ENCODE data around the gene BARX2.

GRCh38 chr11:129404731-129405130, 29.1 kb downstream of the BARX2 start:
- no peak for TF ChIP-seq ZNF488 (tag by site-specific recombination; IDR thresholded peaks at IDR 0.05)
- TF ChIP-seq CTCF (tag by site-specific recombination; IDR thresholded peaks at IDR 0.05) = no peak
- TF ChIP-seq ZNF112 (tag by site-specific recombination; IDR thresholded peaks at IDR 0.05) = no peak
- TF ChIP-seq YY1 (tag by site-specific recombination; IDR thresholded peaks at IDR 0.05) = no peak
- TF ChIP-seq ZNF23 (tag by site-specific recombination; IDR thresholded peaks at IDR 0.05; ENCODE audit: borderline replicate concordance) = no peak
- TF ChIP-seq KLF1 (tag by site-specific recombination; IDR thresholded peaks at IDR 0.05) = no peak
- TF ChIP-seq, protein P1, sequence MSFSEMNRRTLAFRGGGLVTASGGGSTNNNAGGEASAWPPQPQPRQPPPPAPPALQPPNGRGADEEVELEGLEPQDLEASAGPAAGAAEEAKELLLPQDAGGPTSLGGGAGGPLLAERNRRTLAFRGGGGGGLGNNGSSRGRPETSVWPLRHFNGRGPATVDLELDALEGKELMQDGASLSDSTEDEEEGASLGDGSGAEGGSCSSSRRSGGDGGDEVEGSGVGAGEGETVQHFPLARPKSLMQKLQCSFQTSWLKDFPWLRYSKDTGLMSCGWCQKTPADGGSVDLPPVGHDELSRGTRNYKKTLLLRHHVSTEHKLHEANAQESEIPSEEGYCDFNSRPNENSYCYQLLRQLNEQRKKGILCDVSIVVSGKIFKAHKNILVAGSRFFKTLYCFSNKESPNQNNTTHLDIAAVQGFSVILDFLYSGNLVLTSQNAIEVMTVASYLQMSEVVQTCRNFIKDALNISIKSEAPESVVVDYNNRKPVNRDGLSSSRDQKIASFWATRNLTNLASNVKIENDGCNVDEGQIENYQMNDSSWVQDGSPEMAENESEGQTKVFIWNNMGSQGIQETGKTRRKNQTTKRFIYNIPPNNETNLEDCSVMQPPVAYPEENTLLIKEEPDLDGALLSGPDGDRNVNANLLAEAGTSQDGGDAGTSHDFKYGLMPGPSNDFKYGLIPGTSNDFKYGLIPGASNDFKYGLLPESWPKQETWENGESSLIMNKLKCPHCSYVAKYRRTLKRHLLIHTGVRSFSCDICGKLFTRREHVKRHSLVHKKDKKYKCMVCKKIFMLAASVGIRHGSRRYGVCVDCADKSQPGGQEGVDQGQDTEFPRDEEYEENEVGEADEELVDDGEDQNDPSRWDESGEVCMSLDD (tag by site-specific recombination; IDR thresholded peaks at IDR 0.05) = no peak
- TF ChIP-seq MYNN (tag by site-specific recombination; IDR thresholded peaks at IDR 0.05; ENCODE audit: borderline replicate concordance) = no peak

All from HEK293 (cell line).